Activated gamma-delta T cell treated with Interleukin-2 at 50 U/mL for 16 hours (primary cell): ENCODE data around the gene HAO2.

ENCODE experiments used
- DNase-seq: peaks from one replicate; pipeline ENCODE4 v3.0.0-alpha.2; 2020

The HAO2 gene

GRCh38 chr1:119440721-119441307 lies 72.2 kb downstream of the HAO2 start:
- no peak for DNase-seq

- no peak for DNase-seq
These were observed 74.2 kb downstream of the HAO2 start for GRCh38 chr1:119442756-119443155.
